ENCODE results near the gene MLLT6.

DNA sequence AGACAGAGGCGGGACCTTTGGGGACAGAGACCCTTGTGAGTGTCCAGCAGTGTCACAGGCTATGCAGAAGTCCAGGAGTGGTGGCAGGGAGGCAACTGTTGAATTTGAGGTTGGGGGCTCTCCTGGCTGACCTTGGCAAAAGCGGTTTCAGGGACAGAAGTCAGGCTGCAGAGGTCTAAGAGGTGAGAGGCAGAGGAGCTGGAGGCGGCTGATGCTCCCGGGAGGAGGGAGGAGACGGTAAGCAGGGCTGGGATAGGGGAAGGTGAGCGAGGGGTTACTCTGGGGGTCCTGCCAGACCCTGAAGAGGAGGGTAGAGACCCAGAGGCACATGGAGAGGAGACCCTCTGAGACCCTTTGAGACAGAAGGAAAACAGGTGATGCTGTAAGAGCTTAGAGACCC lies 35.6 kb upstream of the MLLT6 start:
- TF ChIP-seq CTCF (conservative IDR thresholded peaks at IDR 0.05) (no peak), EZH2 (IDR thresholded peaks at IDR 0.05; ENCODE audit: low read depth) (no peak)

Measured in PC-9 (cell line).